ENCODE data around the gene DOK3.

The DOK3 gene

GRCh38 chr5:177553671-177554429 is 44.2 kb upstream of the DOK3 start:
- peak overlapping the region; percentile 85 for H3K27ac ChIP-seq
- TF ChIP-seq CTCF (conservative IDR thresholded peaks at IDR 0.05) (no peak), ZFX (IDR thresholded peaks at IDR 0.05) (peak; percentile 76)

- peak overlapping the region; percentile 85 for H3K27ac ChIP-seq
- no peak for TF ChIP-seq CTCF (conservative IDR thresholded peaks at IDR 0.05)
- no peak for TF ChIP-seq ZFX (IDR thresholded peaks at IDR 0.05)
Measured at GRCh38 chr5:177552839-177553455, 43.3 kb upstream of the DOK3 start.

- H3K27ac ChIP-seq, result no peak overlapping the region
- TF ChIP-seq CTCF (conservative IDR thresholded peaks at IDR 0.05), result no peak
- no peak for TF ChIP-seq ZFX (IDR thresholded peaks at IDR 0.05)
Measured at GRCh38 chr5:177550122-177550521, 40.5 kb upstream of the DOK3 start.

GRCh38 chr5:177548495-177548894 is 38.9 kb upstream of the DOK3 start:
- TF ChIP-seq CTCF (conservative IDR thresholded peaks at IDR 0.05) (no peak), ZFX (IDR thresholded peaks at IDR 0.05) (no peak)
- H3K27ac ChIP-seq, result no peak overlapping the region

- H3K27ac ChIP-seq, result no peak overlapping the region
Measured at GRCh38 chr5:177547736-177548135, 38.1 kb upstream of the DOK3 start.

GRCh38 chr5:177546258-177546741 is 36.7 kb upstream of the DOK3 start:
- no peak overlapping the region for H3K27ac ChIP-seq
- TF ChIP-seq CTCF (conservative IDR thresholded peaks at IDR 0.05) (no peak), ZFX (IDR thresholded peaks at IDR 0.05) (no peak)

More at GRCh38 chr5:177547736-177548135, 38.1 kb upstream of the DOK3 start:
- no peak for TF ChIP-seq CTCF (conservative IDR thresholded peaks at IDR 0.05)
- TF ChIP-seq ZFX (IDR thresholded peaks at IDR 0.05), result no peak
